Astrocyte (in vitro differentiated cells and primary cell): ENCODE measurements around the gene BANP.

ENCODE experiments used
- CTCF ChIP-seq: IDR thresholded peaks from 2 replicates; pipeline ENCODE4 v1.5.1; 2011; ENCODE audit warnings: low read depth, mild to moderate bottlenecking, inconsistent platforms, low read length, moderate library complexity; ENCODE audit not compliant: insufficient read depth
- EZH2 ChIP-seq: IDR thresholded peaks from 2 replicates; pipeline ENCODE4 v1.6.1; 2012; ENCODE audit warnings: mild to moderate bottlenecking, low read length, inconsistent platforms; ENCODE audit not compliant: insufficient read depth

- TF ChIP-seq CTCF (no peak), EZH2 (no peak)
Observed at GRCh38 chr16:87970186-87970585, 19.0 kb downstream of the BANP start.
